ENCODE measurements around the gene CHL1.

GRCh38 chr3:312160-312733 lies 115.7 kb downstream of the CHL1 start:
- TF ChIP-seq GATA2 (IDR thresholded peaks at IDR 0.05; ENCODE audit: low read depth, low read length) (no peak), GATA3 (IDR thresholded peaks at IDR 0.05; ENCODE audit: low read depth, low read length) (no peak)
